Hepatocyte (in vitro differentiated cells): Measurements from ENCODE around the gene CYS1.

ENCODE experiments used
- EZH2 ChIP-seq: fragments of 200-600 bp; sonication (generic); IDR thresholded peaks from 2 replicates; pipeline ENCODE4 v1.6.1; 2016; ENCODE audit warnings: antibody characterized with exemption, mild to moderate bottlenecking, borderline replicate concordance
- EZH2phosphoT487 ChIP-seq: fragments of 200-600 bp; sonication (generic); IDR thresholded peaks from one replicate; pipeline ENCODE4 v1.6.1; 2018; ENCODE audit warnings: antibody characterized with exemption, mild to moderate bottlenecking, low read depth, moderate library complexity; ENCODE audit not compliant: unreplicated experiment, severe bottlenecking
- TF ChIP-seq, protein P1 (sequence below): fragments of 200-600 bp; sonication (generic); IDR thresholded peaks from 2 replicates; pipeline ENCODE4 v1.5.1; 2016; ENCODE audit warnings: antibody characterized with exemption, mild to moderate bottlenecking; ENCODE audit not compliant: poor library complexity

DNA sequence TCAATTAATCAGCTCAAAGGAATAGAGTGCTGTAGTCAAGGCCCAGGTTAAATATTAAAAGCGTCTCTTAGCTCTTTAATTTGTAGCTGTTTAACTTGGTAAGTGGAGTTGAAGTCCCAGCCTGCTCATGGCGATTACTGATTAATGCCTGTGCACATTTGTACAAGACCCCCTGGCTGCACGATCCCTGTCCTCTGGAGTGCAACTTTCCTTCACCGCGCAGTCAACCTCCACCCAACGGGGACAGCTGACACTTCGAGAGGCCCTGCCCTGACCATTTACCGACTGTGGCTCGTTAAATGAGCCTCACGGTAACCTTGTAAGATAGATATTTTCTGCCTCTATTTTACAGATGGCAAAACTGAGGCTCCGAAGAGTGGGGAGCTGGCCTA lies 5.5 kb upstream of the CYS1 start:
- TF ChIP-seq, protein P1, sequence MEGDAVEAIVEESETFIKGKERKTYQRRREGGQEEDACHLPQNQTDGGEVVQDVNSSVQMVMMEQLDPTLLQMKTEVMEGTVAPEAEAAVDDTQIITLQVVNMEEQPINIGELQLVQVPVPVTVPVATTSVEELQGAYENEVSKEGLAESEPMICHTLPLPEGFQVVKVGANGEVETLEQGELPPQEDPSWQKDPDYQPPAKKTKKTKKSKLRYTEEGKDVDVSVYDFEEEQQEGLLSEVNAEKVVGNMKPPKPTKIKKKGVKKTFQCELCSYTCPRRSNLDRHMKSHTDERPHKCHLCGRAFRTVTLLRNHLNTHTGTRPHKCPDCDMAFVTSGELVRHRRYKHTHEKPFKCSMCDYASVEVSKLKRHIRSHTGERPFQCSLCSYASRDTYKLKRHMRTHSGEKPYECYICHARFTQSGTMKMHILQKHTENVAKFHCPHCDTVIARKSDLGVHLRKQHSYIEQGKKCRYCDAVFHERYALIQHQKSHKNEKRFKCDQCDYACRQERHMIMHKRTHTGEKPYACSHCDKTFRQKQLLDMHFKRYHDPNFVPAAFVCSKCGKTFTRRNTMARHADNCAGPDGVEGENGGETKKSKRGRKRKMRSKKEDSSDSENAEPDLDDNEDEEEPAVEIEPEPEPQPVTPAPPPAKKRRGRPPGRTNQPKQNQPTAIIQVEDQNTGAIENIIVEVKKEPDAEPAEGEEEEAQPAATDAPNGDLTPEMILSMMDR = no peak
- no peak for TF ChIP-seq EZH2phosphoT487
- no peak for TF ChIP-seq EZH2
